Upper lobe of left lung (tissue), 4 donors: ENCODE measurements around the gene MARK4.

Experiments used
- EP300 ChIP-seq, 4 donors: sonication (generic); formaldehyde crosslinking; IDR thresholded peaks; one replicate each; pipeline ENCODE4 v1.5.1; 2017; ENCODE audit warnings: antibody characterized with exemption in 4 of 4, control low read depth in 2 of 4
- POLR2AphosphoS5 ChIP-seq, 2 donors: sonication (generic); formaldehyde crosslinking; IDR thresholded peaks; one replicate each; pipeline ENCODE4 v1.5.1; 2017; ENCODE audit warnings: antibody characterized with exemption in 2 of 2
- TF ChIP-seq, protein P1 (sequence below), 6 experiments: fragments of 450-650 bp in 4 of 6; fragments of 200-600 bp in 2 of 6; sonication (generic) in 2 of 6; IDR thresholded peaks; one replicate each; pipeline ENCODE4 v1.5.1; 2016 to 2019; ENCODE audit warnings: antibody characterized with exemption in 6 of 6

DNA sequence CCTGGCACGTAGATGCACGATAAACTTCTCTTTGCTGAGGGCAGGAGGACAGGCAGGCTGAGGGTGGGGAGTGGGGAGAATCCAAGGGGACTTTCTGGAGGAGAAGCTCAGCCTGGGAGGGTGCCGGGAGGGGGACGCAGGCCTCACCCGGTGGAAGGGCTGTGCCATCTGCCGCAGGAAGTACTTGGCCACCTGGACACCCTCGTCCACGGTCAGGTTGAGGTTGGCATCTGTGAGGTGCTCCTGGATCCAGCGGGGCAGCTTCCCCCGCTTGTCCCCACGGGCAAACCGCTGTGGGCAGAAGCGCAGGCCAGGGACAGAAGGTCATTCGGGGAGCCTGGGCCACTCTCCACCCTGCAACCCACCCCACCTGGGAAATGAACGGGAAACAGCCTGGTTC, 101.0 kb downstream of the MARK4 start:
- TF ChIP-seq, protein P1, sequence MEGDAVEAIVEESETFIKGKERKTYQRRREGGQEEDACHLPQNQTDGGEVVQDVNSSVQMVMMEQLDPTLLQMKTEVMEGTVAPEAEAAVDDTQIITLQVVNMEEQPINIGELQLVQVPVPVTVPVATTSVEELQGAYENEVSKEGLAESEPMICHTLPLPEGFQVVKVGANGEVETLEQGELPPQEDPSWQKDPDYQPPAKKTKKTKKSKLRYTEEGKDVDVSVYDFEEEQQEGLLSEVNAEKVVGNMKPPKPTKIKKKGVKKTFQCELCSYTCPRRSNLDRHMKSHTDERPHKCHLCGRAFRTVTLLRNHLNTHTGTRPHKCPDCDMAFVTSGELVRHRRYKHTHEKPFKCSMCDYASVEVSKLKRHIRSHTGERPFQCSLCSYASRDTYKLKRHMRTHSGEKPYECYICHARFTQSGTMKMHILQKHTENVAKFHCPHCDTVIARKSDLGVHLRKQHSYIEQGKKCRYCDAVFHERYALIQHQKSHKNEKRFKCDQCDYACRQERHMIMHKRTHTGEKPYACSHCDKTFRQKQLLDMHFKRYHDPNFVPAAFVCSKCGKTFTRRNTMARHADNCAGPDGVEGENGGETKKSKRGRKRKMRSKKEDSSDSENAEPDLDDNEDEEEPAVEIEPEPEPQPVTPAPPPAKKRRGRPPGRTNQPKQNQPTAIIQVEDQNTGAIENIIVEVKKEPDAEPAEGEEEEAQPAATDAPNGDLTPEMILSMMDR (IDR thresholded peaks at IDR 0.05): no peak
- no peak for TF ChIP-seq EP300 (IDR thresholded peaks at IDR 0.05)
- TF ChIP-seq POLR2AphosphoS5 (IDR thresholded peaks at IDR 0.05): no peak
